Stimulated activated CD4-positive, alpha-beta T cell treated with anti-CD3 and anti-CD28 coated beads, TNF-alpha, amount 100 ng/mL, for 1 hour (primary cell): Measurements from ENCODE around the gene GID4.
"Not testable (repeated sequence)": the region's sequence is repeated elsewhere in the genome, so short reads cannot be mapped to it uniquely, and the experiment has no call there.

Experiments used
- DNase-seq, 3 donors: peaks; one replicate each; pipeline ENCODE4 v3.0.0-alpha.2; 2020; ENCODE audit warnings: low read depth in 3 of 3, low spot score in 1 of 3

The GID4 gene

DNA sequence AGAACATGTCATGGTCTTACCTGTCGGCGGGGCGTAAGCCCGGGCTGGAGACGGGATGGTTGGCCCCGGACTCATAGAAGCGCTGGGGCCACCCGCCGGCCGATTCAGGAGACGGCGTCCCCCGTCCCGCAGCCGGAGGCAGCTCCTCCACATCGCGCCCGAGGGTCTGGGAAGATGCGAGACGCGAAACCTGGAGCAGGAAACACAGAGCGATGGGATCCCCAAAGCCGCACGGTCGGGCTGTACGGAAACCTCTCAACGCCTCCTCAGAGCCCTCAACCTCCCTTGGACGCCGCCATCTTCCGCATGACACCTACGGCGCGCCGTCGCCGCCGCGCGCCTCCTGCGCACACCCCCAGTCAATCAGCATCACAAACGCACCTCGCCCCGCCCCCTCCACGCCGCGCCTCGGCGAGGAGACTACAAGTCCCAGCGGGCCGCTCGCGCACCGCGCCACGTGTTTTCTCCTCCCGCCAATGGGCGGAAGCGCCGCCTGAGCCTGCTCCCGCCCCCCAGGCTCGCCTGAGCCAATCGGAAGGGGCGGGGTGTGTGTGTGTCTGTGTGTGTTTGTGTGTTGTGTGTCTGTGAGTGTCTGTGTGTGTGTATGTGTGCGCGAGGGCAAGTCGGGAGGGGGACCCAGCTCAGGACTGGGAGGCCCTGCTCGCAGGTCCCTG, at the start of gene GID4, which contains the start of gene ATPAF2:
TSS of gene GID4 (plus strand) at position 548 of the 674 bp plus-strand sequence. CDS start at position 605, 57 bp downstream.
TSS of gene ATPAF2 (minus strand) at position 308 of the 674 bp plus-strand sequence. CDS start at position 153, 155 bp downstream.
- peak; percentile 98 to 99 (median 98) for DNase-seq

DNA sequence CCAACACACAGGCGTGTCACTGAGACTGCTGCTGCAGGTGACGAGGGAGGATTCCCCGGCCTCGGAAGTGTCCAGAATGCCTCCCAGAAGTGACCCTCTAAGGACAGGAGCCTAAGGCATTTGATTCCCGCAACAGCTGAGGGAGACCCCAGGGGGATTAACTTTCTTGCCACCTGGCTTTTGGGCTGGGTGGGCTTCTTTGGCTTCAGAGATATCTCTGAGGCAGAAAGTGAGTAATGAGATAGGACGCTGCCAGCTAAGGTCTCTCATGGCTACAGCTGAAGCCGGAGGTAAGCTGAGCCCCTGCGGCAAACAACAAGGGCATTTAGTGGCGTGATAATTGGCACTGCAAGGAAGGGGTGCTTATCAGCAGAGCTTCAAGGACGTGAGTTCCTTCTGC, 49.6 kb upstream of the GID4 start:
- no peak for DNase-seq

DNA sequence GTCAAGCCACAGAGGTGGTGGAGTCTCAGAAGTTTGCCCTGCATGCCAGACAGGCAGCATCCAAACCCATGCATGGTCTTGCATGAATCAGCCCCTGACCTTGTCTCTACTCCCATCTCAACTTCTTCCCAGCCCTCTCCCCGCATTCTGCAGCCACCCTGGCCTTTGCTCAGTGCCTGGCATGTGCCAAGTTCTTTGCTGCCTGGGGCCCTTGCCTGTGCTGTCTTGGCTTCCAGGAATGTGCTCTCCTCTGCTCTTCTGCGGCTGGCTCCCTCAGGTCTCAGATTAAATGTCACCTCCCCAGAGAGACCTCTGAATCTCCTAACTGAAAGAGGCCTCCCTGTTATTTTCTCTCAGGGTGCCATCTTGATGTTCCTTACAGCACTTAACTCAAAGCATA, 48.9 kb upstream of the GID4 start:
- no peak for DNase-seq

DNA sequence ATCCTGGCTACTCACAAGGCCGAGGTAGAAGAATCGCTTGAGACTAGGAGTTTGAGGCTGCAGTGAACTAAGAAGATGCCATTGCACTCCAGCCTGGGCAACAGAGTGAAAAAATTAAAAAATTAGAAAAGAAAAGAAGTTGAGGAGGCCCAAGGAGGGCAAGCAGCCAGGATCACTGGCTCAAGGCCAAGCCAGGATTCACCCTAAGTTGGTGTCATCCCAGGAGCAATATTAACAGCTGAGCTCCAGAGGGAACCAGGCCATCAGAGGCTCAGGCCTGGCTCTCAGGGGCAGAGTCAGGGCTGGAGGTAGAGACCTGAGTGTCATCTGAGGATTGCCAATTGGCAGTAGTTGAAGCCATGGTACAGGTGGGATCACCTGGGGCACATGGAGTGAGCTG, 45.8 kb upstream of the GID4 start:
- DNase-seq: no peak

DNA sequence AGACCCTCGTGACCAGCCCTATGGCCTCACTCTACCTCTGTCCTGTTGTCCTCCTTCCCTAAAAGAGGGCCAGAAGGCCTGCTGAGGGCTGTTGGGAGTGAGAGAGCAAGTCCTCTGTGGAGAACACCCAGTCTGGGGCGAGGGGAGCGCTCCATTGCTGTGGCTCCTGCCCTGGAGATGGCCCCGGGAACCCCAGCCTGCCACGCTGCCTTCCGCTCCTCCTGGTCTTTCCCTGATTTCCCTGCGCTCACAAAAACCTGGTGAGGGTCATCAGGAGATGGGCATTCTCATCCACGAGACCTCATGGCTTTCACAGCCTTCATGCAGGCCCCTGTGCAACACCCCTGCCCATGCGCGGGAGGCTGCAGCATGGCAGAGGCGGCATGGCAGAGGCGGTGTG, 45.4 kb upstream of the GID4 start:
- DNase-seq: no peak

DNA sequence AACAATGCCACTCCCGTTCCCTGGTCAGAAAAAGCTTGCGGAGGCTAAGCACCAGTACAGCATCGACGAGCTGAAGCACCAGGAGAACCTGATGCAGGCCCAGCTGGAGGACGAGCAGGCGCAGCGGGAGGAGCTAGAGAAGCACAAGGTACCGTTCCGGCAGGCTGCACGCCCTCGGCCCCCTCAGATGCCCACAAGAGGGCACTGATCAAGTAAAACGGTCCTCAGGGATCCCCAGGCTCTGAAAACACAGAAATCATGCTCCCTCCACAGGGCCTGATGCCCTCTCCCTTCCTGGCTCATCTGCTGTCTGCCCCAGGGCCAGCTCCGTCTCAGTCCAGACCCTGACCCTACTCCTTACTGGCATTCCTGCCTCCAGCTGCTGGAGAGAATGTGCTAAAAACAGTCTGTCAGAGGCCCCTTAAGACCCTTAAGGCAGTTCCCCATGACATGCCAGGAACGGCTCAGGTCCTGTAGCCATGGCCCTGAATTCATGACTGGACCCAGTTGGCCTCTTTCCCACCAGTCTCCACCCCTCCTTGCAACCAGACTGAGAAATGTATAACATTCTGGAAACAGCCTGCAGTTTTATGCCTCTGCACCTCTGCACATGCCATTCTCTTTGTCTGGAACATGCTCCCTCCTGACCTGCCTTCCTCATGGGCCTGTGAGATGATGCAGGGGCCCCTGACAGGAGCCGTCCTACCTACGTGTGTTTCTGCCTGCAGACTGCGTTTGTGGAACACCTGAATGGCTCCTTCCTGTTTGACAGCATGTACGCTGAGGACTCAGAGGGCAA, 44.7 kb upstream of the GID4 start:
- DNase-seq: no peak

DNA sequence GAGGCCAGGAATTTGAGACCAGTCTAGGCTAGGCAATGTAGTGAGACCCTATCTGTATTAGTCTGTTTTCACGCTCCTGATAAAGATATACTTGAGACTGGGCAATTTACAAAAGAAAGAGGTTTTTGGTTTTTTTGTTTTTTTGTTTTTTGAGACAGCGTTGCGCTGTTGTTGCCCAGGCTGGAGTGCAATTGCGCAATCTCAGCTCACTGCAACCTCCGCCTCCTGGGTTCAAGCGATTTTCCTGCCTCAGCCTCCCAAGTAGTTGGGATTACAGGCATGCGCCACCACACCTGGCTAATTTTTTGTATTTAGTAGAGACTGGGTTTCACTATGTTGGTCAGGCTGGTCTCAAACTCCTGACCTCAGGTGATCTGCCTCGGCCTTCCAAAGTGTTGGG, 43.3 kb upstream of the GID4 start:
- not testable (repeated sequence) for DNase-seq

DNA sequence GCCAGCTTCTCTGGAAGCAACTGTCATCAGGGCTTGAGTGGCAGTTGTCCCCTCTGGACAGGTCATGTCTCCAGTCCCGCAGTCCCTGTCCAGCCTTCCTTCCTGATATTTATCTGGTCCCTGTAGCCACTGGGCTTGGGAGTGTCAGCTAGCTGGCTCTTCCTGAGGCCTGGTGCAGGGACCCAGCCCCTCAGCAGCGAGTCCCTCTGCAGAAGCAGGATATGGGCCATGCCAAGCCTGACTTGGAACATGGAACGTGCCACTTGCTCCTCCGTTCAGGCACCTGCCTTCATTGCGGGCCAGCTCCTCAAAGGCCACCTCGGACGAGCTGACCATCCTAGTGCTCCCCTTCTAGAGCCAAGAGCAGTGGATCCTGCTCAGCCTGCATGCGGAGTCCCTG, 40.3 kb upstream of the GID4 start:
- no peak for DNase-seq

DNA sequence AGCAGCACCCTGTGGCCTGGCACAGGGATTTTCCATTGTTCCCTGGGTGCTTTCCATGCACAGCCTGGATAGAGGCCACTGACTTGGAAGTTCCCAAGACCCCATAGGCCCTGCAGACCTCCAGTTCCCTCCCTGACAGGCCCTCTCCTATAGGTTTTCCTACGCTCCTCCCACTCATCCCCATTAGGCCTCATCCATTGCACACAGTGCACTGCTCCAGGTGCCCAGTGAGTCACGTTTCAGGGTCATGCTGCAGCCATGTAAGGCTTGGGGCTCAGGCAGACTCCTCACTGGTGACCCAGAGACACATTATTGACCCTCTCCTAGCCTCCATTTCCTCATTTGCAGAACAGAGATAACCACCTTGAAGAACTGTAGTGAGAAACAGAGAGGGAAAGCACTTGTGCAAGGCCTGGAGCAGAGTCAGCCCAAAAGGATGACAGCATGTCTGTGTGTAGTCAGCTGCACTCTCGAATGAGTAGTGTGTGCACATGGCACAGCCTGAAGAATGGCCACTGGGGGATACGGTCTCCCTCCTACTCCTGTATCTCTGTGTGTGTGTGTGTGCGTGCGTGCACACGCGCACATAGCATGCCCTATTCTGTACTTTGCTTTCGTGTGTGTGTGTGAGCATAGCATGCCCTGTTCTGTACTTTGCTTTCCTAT, 39.7 kb upstream of the GID4 start:
- no peak for DNase-seq

DNA sequence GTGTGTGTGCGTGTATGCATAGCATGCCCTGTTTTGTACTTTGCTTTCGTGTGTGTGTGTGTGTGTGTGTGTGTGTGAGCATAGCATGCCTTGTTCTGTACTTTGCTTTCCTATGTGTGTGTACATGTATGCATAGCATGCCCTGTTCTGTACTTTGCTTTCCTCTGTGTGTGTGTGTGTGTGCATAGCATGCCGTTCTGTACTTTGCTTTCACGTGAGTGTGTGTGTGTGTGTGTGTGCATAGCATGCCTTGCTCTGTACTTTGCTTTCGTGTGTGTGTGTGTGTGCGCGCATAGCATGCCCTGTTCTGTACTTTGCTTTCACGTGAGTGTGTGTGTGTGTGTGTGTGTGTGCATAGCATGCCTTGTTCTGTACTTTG, 39.2 kb upstream of the GID4 start:
- no peak for DNase-seq

DNA sequence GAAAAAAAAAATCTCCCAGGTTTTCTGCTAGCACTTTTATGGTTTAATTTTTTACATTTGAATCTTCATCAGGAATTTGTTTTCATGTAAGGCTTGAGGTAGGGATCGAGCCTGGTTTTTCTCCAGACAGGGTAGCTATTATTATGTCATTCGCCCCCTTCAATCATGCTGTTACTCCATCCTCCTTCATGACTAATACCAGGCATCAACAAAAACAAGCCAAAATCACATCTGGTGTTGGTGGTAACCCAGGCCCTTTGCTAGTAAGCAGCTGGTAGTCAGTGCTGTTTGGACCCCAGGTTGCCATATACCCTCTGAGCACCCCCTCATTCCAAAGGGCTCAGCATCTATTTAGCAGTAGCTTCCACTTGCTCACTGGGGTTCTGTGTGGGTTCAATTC, 37.0 kb upstream of the GID4 start:
- DNase-seq: no peak

DNA sequence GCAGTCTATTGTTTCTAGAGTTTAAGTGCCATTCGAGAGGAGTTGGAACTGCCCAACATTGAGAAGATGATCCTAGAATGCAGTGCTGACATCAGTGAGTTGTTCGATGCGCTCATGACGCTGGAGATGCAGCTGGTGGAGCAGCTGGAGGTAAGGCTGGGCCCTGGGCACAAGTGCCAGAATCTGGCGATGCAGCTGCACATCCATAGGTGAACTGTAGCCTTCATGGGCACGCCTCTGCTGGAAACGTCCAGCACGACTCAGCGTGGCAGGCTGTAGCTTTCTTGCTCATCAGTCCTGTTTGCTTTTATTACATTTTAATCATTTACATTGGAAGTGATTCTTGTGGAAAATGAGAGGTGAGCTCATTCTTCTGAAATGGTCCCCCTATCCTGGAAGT, 34.9 kb upstream of the GID4 start:
- DNase-seq: no peak

DNA sequence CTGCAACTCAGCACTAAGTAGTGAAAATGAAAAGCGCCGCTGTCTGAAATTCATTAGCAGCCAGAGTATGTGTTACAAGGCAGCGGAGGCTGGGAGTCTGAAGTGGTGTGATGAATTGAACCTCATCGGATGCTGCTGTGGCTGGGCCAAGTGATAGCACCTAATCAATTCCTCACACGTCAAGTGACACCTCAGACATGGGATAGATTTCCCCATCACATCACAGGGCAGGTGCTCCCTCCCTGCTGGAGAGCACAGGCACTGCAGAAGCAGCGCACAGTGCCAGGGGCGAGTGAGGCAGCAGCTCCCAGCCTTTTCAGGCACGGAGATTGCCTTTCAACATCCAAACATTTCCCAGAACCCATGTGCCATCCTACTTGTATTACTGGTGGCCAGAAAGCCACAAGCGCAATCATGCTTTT, 34.3 kb upstream of the GID4 start:
- no peak for DNase-seq

DNA sequence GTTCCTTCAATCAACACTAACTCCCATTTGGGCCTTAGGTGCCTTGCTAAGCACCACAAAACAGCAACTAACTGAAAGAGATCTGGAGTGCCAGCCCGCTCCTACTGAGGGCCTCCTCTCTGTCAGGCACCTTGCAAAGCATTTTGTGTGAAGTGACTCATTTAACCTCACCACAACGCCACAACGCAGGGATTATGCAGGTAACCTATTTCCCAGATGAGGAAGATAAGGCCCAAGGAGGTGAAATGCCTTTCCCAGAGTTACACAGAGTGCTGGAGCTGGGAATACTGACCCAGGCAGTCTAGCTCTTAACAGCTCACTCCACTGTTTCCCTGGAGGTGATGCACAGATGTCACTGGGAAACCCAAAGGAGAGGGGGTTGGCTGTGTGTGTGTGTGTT, 33.7 kb upstream of the GID4 start:
- DNase-seq: no peak

DNA sequence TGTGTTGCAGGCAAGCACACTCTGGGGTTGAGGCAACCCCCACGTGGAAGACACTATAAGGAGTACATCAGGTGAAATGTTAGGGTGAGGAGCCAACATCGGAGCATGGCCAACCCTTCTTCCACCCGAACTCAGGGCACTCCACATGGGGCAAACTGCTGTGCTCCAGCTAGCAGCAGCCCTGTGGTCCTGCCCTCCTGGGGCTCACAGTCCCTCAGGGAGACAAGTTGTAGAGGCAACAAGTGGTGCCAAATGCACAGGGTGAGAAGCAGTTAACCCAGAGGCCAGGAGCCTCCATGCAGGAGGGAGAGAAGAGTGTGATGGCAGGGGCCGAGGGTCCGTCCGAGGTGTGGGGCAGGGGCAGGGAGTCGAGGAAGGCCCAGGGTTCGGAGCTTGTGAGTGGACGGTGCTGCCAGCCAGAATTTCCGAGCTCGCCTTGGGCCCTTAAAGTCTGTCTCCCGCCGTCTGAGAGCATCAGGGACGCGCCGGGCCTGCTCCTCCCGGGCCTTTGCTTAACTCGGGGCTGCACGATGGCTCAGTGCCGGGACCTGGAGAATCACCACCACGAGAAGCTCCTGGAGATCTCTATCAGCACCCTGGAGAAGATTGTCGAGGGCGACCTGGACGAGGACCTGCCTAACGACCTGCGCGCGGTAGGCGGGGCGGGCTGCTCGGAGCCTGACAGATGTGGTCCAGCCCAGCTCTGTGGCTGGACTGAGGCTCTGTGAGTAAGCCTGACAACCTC, 32.5 kb upstream of the GID4 start:
- DNase-seq: no peak

DNA sequence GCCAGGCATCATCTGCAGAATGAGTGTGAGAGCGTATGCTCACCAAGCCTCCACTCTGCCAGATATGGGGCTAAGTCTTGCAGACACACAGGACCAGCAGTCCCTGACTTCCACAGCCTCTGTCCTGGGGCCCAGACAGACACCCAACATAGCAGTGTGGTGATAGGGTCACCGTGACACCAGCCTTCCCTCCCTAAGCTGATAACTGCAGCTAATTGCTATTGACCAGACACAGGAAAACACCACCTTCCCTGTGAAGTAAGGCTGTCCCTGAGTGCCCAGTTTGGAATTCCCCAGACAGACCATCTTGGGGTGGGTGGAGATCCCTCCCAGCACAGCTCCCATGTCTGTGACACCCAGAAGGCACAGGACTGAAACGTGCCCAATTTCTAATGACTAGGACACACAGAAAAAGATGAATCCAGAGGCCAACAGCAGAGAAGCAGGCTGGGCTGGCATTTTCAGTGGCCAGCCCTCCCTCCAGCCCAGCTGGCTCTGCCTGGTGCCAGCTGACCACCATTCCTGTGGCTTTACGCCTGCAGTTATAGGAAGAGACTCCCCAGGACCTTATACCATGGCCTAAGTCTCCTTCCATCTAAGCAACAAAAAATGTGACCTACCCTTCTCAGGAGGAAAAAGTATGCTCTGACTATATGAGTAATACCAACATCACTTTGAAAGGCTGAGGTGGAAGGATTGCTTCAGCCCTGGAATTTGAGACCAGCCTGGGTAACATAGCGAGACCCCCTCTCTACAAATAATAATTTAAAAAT, 30.5 kb upstream of the GID4 start:
- no peak for DNase-seq

DNA sequence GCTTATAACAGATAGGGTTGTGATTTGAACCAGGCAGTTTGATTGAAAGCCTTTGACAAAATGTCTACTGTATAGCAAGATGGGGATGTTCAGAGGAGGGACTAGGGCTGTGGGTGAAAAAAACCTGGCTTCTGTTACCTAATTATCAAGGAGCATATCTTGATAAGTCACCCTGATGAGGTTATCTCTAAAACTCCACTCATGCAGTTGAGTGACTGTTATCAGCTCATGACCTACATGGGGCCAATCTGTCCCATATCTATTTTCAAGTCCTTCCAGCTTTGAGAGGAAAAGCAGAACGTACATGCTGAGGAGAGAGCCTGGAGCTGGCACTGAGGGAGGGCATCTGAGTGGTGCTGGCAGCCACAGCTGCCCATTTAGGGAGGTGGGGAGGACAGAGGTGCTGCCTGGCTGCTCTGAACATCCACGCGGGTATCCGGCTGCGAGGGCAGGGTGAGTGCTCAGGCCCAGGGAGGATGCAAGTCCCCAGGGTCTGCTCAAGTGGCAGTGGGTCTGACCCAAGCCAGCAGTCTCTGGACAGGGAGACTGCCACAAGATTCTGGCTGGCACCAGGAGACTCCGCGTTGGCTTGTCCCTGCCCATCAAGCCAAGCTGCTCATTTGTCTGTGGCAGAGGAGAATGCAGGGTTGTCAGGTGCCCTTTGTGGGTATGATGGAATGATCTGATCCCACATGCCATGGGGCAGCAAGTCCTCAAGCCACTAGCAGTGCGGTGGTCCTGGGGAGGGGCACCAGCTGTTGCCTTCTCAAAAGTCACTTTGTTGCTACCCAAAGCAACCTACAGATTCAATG, 29.4 kb upstream of the GID4 start:
- DNase-seq: no peak

DNA sequence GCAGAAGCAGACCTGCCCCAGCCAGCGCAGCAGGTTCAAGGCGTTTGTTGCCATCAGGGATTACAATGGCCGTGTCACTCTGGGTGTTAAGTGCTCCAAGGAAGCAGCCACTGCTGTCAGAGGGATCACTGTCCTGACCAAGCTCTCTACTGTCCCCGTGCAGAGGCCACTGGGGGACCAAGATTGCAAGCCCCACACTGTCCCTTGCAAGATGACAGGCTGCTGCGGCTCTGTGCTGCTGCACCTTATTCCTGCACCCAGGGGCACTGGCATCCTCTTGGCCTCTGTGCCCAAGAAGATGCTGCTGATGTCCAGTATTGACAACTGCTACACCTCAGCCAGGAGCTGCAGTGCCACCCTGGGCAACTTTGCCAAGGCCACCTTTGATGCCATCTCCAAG, 27.9 kb upstream of the GID4 start:
- DNase-seq: no peak

DNA sequence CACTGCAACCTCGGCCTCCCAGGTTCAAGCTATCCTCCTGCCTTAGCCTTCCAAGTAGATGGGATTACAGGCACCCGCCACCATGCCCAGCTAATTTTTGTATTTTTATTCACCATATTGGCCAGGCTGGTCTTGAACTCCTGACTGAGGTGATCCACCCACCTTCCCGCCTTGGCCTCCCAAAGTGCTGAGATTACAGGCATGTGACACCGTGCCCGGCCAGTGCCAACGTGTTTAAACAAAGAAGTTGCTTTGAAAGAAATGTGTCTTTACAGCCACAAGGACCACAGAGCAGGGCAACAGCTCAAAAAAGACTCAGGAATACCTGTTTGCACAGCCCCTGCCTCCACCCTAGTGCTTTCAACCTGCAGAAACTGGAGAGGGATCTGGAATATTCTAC, 25.2 kb upstream of the GID4 start:
- no peak for DNase-seq

DNA sequence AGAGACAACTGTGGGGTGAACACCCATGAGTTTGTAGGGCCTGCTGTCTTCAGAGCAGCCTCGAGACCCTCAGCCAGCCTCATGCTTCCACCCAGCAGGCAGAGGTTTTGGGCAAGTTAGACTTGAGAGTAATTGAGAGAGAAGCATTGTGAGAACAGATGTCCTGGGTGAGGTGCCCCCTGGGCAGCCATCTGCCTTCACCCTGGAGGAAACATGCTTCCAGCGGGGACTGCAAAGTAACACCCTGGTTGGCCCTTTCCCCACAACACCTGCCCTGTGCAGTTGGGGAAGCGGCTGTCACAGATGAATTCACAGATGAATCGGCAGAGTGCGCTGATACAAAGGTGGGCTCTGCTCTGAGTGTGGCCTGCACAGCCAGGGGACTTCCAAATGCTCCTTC, 23.6 kb upstream of the GID4 start:
- DNase-seq: no peak
